Lower lobe of right lung (tissue), 2 donors: ENCODE measurements around the gene NHLRC2. TPM values are rescaled to one million over a fixed set of nuclear protein-coding genes. Genes with fewer than 3 reads are reported as not detected.

ENCODE experiments used
- ATAC-seq, 2 donors: fragments of 200-7000 bp; cut with Tn5 transposase; one replicate each; pipeline ENCODE4 v1.9.1; 2020 to 2022; ENCODE audit warnings: mild to moderate bottlenecking in 2 of 2, moderate library complexity in 2 of 2
- DNase-seq: peaks from one replicate; pipeline ENCODE4 v3.0.0-alpha.2; 2020
- H3K27ac ChIP-seq: fragments of 200-600 bp; one replicate; pipeline ENCODE4 v1.8.0; 2022
- H3K27me3 ChIP-seq: fragments of 200-600 bp; one replicate; pipeline ENCODE4 v1.8.0; 2022; ENCODE audit warnings: low read depth
- H3K36me3 ChIP-seq: fragments of 200-600 bp; one replicate; pipeline ENCODE4 v1.8.0; 2022; ENCODE audit warnings: mild to moderate bottlenecking
- H3K4me1 ChIP-seq: fragments of 200-600 bp; one replicate; pipeline ENCODE4 v1.8.0; 2022
- H3K4me3 ChIP-seq: fragments of 200-600 bp; one replicate; pipeline ENCODE4 v1.8.0; 2022; ENCODE audit warnings: mild to moderate bottlenecking
- H3K9me3 ChIP-seq: fragments of 200-600 bp; one replicate; pipeline ENCODE4 v1.8.0; 2022
- intact Hi-C: fragments of 100-400 bp; cut with DNase I; formaldehyde crosslinking; loops from one replicate; pipeline ENCODE4 v1.11.0; 2022
- total RNA-seq: library from RNA; stranded (reverse); fragmentation: NEBNext Ultra II Directional; extraction: Animal tissue kit (Norgen Biotek cat#: 25700); gene quantifications from one replicate; pipeline ENCODE4 v1.2.1, GENCODE V29; 2021
- TF ChIP-seq, protein P1 (sequence below): fragments of 200-600 bp; IDR thresholded peaks from one replicate; pipeline ENCODE4 v1.8.0; 2022; ENCODE audit warnings: antibody characterized with exemption, mild to moderate bottlenecking
- donor health status: DM: no; HTN: yes; CAD: no; lungs with severe emphysema.

NHLRC2 gene
- total RNA-seq, 1 donor from 2014 or later = 43.6 TPM

DNA sequence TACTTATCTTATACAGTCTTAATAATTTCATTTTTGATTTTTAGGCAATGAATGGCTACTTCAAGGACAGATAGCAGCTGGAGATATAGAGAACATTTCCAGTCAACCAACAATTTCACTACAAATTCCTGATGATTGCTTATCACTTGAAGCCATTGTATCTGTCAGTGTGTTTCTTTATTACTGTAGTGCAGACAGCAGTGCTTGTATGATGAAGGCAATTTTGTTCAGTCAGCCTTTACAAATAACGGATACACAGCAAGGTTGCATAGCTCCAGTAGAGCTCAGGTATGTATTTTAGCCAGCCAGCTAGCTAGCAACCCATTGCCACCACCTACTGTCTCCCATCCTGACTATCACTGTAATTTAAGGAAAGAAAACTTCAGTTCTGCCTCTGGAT is 53.8 kb downstream of the NHLRC2 start:
- TF ChIP-seq, protein P1, sequence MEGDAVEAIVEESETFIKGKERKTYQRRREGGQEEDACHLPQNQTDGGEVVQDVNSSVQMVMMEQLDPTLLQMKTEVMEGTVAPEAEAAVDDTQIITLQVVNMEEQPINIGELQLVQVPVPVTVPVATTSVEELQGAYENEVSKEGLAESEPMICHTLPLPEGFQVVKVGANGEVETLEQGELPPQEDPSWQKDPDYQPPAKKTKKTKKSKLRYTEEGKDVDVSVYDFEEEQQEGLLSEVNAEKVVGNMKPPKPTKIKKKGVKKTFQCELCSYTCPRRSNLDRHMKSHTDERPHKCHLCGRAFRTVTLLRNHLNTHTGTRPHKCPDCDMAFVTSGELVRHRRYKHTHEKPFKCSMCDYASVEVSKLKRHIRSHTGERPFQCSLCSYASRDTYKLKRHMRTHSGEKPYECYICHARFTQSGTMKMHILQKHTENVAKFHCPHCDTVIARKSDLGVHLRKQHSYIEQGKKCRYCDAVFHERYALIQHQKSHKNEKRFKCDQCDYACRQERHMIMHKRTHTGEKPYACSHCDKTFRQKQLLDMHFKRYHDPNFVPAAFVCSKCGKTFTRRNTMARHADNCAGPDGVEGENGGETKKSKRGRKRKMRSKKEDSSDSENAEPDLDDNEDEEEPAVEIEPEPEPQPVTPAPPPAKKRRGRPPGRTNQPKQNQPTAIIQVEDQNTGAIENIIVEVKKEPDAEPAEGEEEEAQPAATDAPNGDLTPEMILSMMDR = no peak
- Histone ChIP-seq H3K36me3 (peaks cover 72% of the 10 kb centered on the region), H3K4me3 (no peak overlapping the region), H3K27me3 (no peaks in the 10 kb centered on the region), H3K27ac (no peak overlapping the region), H3K4me1 (no peaks in the 10 kb centered on the region), H3K9me3 (no peaks in the 10 kb centered on the region)
- intact Hi-C loops = no loop called here
- DNase-seq = no peak
- no peak for ATAC-seq

DNA sequence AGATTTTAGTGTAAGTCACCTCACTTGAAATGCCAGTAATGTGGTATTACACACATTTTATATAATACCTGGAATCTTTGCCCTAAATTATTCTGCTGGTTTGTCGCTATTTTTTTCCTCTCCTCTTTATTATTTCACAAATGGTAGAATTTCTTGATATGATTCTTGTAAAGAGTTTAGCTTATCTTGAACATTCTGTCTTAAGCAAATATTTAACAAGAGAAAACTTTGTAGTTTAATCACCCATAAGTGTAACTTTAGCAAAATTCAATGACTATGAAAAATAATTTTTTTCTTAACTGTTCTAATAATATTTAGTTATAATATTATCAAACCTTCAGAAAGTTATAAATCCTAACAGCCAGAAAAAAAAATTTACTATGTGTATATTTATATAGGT is 56.7 kb downstream of the NHLRC2 start:
- ATAC-seq = no peak

DNA sequence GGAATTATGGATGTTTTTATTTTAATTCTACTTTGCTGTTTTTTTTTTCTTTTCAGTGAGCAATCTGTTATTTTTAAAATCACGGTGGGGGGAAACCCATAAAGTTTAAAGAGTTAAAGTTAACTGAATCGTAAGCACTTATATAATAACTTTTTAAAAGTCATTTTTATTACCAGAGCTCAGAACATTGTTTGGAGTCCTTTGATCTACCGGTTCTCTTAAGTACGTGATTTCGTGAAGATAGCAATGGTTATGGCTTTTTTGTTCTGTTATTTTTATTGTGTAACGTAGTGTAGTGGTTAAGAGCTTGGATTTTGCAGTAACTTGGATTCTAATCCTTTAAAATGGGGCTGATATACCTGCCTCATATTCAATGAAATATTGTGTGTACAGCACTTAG is 57.4 kb downstream of the NHLRC2 start:
- DNase-seq = no peak
- TF ChIP-seq, protein P1 = no peak
- H3K27ac ChIP-seq = no peak overlapping the region
- peaks cover 36% of the 10 kb centered on the region for H3K36me3 ChIP-seq
- no peaks in the 10 kb centered on the region for H3K9me3 ChIP-seq
- no peaks in the 10 kb centered on the region for H3K27me3 ChIP-seq
- ATAC-seq = peak in 1 of 2 donors; percentile 31
- no peak overlapping the region for H3K4me3 ChIP-seq
- intact Hi-C loops = no loop called here
- peaks cover 5% of the 10 kb centered on the region for H3K4me1 ChIP-seq

More for the DNA sequence above, 56.7 kb downstream of the NHLRC2 start:
- H3K27ac ChIP-seq = no peak overlapping the region
- no peak for DNase-seq
- no peak overlapping the region for H3K4me3 ChIP-seq
- H3K4me1 ChIP-seq = no peaks in the 10 kb centered on the region
- no peaks in the 10 kb centered on the region for H3K9me3 ChIP-seq
- peaks cover 43% of the 10 kb centered on the region for H3K36me3 ChIP-seq
- TF ChIP-seq, protein P1 = no peak
- intact Hi-C loops = no loop called here
- no peaks in the 10 kb centered on the region for H3K27me3 ChIP-seq

DNA sequence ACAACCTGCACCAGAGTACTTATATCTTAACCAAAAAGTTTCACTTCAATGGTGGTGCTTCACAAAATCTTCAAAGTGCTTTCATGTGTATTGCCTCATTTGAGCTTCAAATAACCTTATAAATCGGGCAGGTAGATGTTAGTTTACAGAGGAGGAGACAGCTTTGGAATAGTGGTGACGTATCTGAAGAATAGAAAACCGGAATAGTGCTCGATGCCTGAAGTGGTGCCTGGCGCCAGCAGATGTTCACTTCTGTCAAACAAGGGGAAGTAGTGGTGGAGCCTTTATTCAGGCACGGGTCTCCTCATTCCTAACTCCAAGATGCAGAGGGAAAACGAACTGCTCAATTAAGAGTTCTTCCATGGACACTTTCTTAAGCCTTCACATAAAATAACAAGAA is 58.1 kb downstream of the NHLRC2 start:
- DNase-seq (no peak), ATAC-seq (peak; percentile 47 to 69)
- Histone ChIP-seq H3K4me1 (peaks cover 5% of the 10 kb centered on the region), H3K9me3 (no peaks in the 10 kb centered on the region), H3K27me3 (no peaks in the 10 kb centered on the region), H3K36me3 (peaks cover 28% of the 10 kb centered on the region), H3K27ac (no peak overlapping the region), H3K4me3 (no peak overlapping the region)
- intact Hi-C loops = no loop called here
- TF ChIP-seq, protein P1 = no peak

DNA sequence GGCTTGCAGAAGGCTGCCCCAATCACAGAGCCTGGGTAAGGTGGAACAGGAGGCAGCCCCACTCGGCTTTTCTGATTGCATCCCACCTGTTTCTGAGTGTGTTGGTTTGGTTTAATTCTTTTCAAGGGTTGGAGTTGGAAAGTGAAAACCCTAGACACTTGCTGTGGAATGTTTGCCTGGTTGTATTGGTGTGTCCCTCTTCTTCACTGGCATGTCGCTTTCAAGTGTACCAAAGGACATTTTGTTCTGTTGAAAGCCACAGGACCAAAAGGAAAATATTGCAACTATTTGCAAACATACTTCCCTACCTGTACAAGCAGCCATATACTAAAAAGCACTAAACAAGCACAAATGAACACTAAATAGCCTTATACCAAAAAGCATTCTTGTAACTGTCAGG is 60.5 kb downstream of the NHLRC2 start:
- peaks cover 12% of the 10 kb centered on the region for H3K36me3 ChIP-seq
- H3K4me3 ChIP-seq = no peak overlapping the region
- H3K4me1 ChIP-seq = peaks cover 5% of the 10 kb centered on the region
- peak; percentile 88 to 91 for ATAC-seq
- no peaks in the 10 kb centered on the region for H3K9me3 ChIP-seq
- intact Hi-C loops = no loop called here
- H3K27ac ChIP-seq = peak overlapping the region; percentile 47
- no peaks in the 10 kb centered on the region for H3K27me3 ChIP-seq
- DNase-seq = no peak
- TF ChIP-seq, protein P1 = no peak

DNA sequence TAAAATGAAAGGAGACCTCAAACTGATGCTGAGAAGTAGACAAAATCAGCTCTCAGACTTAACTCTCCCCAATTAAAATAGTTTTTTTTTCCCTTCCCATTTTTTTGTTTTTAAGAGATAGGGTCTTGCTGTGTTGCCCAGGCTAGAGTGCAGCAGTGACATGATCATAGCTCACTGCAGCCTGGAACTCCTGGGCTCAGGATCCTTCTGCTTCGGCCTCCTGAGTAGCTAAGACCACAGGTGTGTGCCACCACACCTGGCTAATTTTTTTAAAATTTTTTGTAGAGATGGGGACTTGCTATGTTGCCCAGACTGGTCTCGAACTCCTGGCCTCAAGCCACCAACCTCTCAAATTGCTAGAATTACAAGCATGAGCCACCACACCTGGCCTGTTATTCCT is 61.1 kb downstream of the NHLRC2 start:
- Histone ChIP-seq H3K9me3 (no peaks in the 10 kb centered on the region), H3K4me3 (no peak overlapping the region)
- DNase-seq = no peak

More for the DNA sequence above, 61.1 kb downstream of the NHLRC2 start:
- ATAC-seq = no peak
- TF ChIP-seq, protein P1 = no peak
- Histone ChIP-seq H3K27me3 (no peaks in the 10 kb centered on the region), H3K36me3 (peaks cover 12% of the 10 kb centered on the region), H3K27ac (peak overlapping the region; percentile 47), H3K4me1 (peaks cover 5% of the 10 kb centered on the region)
- intact Hi-C loops = no loop called here
